GM20431 (cell line): ENCODE measurements around the gene TNPO3.
"Not testable (repeated sequence)": the region's sequence is repeated elsewhere in the genome, so short reads cannot be mapped to it uniquely, and the experiment has no call there.

Experiments used
- in situ Hi-C: fragments of 300-500 bp; cut with MseI, MboI; formaldehyde crosslinking; loops from one replicate; pipeline ENCODE4 v1.15.0; 2020; ENCODE audit warnings: low sequenced_read_pairs; ENCODE audit not compliant: unreplicated experiment

The TNPO3 gene

DNA sequence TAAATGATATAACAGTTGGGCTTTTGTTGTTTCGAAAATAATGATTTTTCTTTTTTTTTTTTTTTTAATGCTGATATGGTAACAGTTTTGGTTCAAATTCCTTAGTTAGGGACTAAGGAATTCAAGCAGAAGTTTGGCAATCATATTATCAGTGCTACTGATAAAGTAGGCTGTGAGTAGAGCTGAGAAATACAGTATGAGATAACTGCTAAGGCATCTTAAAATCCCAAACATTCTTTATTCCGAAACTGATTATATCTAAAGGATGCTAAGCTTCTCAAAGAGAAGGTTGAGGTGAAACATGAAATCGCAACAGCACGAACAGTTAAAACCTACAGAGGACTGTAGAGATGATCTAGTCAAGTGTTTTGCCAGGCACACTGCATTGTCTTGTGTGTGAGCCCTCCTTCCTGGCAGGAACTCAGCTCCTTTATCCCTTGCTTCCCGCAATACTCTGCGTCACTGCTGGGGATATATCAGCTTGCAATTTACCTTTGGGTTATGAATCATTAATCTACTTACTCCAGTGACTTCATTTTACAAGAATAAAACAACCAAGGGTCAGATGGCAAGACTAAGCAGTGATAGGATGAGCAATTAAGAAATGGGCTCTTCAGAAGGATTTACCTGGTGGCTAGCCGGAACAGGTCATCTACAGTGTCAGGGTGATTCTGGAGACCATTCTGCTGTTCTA lies 80.5 kb downstream of the TNPO3 start:
- in situ Hi-C loops: no loop called here

- in situ Hi-C loops: no loop called here
Measured at GRCh38 chr7:128968624-128969023, 86.3 kb downstream of the TNPO3 start.

GRCh38 chr7:128963327-128963757 lies 91.6 kb downstream of the TNPO3 start:
- in situ Hi-C loops: no loop called here

DNA sequence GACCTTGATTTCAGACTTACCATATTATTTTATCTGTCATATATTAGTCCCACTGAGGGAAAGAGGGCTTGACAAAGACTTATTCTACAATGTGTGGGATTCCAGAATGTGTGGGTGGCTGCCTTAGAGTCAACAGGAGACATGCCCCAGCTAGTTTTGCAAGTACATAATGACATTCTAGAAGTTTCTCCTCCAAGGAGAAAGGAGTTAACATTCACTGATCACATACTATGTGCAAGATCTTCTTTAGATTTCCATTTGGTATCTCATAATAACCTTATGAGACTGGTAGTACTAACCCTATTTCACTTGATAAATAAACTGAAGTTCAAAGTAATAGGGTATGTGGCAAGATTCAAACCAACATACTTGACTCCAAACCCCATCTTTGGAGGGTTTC lies 92.0 kb downstream of the TNPO3 start:
- in situ Hi-C loops: no loop called here

DNA sequence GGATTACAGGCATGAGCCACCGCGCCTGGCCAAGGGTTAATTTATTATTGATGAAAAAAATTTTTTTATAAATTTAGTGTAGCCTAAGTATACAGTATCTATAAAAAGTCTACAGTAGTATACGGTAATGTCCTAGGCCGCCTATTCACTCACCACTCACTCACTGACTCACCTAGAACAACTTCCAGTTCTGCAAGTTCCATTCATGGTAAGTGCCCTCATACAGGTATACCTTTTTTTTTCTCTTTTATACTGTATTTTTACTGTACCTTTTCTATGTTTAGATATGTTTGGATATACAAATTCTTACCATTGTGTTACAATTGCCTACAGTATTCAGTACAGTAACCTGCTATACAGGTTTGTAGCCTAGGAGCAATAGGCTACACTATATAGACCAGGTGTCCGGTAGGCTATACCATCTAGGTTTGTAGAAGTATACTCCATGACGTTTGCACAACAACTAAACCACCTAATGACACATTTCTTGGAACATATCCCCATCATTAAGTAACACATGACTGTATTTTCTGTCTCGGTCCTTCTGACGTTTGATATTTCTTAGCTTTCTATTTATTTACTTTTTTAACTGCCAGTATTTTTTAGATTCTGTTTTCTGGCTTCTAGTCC lies 93.8 kb downstream of the TNPO3 start:
- in situ Hi-C loops: no loop called here

- in situ Hi-C loops: no loop called here
Measured at GRCh38 chr7:128959296-128959695, 95.6 kb downstream of the TNPO3 start.

DNA sequence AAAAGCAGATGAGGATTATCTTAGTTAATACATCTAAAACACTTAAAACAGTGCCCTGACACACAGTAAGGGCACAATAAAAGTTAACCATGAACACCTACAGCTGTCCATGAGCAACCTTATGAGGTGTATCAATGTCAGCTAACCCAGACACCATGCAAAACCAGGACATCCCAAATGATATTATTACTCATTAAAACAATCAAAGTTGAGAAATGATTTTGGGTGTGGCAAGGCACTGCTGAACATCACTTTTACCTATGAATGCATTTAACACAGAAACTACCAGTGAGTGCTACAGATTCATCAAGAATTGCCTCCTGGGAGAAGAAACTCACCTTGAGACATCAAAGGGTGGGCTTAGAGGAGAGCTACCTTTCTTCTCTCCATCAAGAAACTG lies 98.9 kb downstream of the TNPO3 start:
- in situ Hi-C loops: no loop called here

DNA sequence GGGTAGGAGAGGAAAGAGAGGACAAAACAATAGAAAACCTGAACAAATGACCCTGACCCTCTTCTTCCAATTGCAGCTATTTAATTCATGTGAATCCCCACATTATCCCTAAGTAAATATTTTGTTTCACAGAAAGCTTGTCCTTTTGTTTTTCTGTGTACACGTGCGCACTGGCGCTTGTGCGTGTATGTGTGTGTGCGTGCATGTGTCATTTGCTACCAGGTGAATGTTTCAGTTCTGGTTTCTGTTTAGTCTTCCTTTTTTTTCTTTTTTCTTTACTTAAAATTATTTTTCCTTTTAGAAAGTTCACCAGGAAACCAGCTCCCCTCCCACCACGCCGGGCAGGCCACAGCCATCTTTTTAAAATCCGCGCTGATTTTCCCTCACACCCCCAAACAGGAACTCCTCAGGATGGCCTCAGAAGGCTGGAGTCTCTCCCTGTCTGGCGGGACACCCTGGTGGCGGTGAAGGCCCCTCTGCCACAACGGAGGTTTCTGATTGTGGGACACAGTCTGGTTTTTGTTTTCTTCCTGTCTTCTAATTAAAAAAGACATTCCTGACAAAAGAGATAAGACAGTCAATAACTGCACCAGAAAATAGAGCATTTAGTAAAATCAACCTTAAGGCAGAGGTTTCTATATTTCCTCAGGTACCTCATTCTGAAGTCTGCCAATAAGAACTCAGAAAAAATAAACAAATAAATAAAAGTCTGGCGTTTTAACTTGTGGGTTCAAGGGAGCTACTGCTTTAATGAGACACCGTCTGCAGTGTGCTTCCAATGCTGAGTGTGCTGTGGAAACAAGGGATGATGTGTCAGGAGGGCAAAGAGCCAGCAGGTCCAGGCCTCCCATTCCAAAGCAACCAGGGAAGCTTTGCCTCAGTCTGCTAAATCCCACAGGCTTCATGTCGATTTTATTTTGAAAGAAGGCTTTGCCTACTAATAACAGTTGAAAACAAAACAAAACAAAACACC lies 99.8 kb downstream of the TNPO3 start:
- in situ Hi-C loops: no loop called here

DNA sequence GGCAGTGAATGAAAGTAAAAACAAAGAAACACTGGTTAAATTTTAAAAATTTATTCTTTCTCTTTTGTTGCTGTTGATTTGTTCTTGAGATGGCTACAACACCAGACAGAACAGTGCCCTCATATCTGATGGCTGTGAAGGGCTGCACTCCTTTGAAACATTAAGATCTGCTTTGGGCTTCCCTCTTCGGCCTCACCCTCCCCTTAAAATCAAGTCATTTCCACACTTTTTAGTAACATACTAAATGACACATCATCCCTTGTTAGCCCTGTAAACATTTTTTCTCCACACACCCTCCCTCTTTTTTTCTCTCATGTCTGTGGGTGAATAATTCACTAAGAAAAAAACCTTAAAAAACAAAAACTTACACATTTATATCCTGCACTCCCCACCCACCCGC lies 100.8 kb downstream of the TNPO3 start:
- in situ Hi-C loops: no loop called here

GRCh38 chr7:128951296-128951695 lies 103.6 kb downstream of the TNPO3 start:
- in situ Hi-C loops: no loop called here

GRCh38 chr7:128948976-128949760 lies 105.7 kb downstream of the TNPO3 start:
- in situ Hi-C loops: no loop called here

DNA sequence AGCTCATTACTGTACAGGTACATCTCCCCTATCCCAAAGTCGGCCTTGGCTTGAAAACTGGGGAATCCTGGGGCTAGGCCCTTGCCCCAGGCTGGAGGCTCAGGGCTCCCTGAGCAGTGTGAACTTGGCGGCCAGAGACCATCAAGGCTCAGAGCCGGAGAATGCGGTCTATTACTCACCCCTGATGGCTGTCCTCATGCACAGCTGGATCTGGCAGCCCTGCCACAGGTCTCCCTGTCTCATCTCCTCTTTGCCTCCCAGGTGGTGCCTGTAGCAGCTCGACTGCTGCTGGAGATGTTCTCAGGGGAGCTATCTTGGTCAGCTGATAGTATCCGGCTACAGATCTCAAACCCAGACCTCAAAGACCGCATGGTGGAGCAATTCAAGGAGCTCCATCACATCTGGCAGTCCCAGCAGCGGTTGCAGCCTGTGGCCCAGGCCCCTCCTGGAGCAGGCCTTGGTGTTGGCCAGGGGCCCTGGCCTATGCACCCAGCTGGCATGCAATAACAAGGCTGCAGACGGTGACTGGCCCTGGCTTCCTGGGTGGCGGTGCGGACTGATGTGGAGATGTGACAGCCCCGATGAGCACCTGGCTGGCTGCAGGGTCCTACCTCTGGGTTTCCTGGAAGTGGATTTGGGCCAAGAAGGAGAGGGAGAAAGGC lies 106.5 kb downstream of the TNPO3 start:
- in situ Hi-C loops: no loop called here

- in situ Hi-C loops: no loop called here
Measured at GRCh38 chr7:128947854-128948253, 107.1 kb downstream of the TNPO3 start.

- in situ Hi-C loops: no loop called here
Measured at GRCh38 chr7:128946936-128947830, 107.7 kb downstream of the TNPO3 start.

DNA sequence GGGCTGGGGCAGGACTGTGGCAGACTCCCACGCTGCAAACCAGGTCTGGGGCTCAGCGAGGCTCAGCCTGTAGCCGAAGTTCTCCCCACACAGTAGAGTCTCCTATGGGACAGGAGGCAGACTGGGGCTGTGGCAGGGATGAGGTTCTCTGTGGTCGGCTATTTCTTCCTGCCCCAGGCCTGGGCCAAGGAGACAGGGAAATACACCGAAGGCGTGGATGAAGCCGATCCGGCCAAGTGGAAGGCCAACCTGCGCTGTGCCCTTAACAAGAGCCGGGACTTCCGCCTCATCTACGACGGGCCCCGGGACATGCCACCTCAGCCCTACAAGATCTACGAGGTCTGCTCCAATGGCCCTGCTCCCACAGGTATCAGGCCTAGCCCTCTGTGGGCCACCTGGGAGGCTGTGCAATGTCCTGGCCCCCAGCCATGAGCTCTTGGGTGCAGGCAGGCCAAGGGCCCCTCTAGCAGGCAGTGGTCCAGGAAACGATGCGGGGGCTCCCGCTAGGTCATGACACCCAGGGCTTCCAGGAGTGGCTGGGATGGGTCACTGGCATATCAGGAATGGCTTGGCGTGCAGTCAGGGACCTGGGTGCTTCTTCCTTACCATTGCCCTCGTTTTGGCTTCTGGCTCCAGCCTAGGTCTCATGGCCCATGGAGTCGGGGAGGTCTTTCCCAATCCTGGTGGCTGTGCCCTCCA lies 109.1 kb downstream of the TNPO3 start:
- in situ Hi-C loops: no loop called here

GRCh38 chr7:128944487-128945236 lies 110.2 kb downstream of the TNPO3 start:
- in situ Hi-C loops: no loop called here

- in situ Hi-C loops: not testable (repeated sequence)
Measured at GRCh38 chr7:128943251-128943650, 111.7 kb downstream of the TNPO3 start.
